T-helper 1 cell treated with Interleukin-12 subunit alpha and Interleukin-12 subunit beta and Interleukin-4 antibody, amounts not matched to agents 30 μg/mL and 1 μg/mL, for 36 hours (primary cell): ENCODE measurements around the gene NMT2.

Experiments used
- H3K27ac Mint-ChIP-seq: one replicate; pipeline ENCODE4 v1.8.0; 2021; ENCODE audit warnings: mild to moderate bottlenecking, mixed read lengths
- H3K27me3 Mint-ChIP-seq: one replicate; pipeline ENCODE4 v1.8.0; 2021; ENCODE audit warnings: low read depth, mixed read lengths
- H3K36me3 Mint-ChIP-seq: one replicate; pipeline ENCODE4 v1.8.0; 2021; ENCODE audit warnings: low read depth, mixed read lengths
- H3K4me1 Mint-ChIP-seq: one replicate; pipeline ENCODE4 v1.8.0; 2021; ENCODE audit warnings: low read depth, mixed read lengths
- H3K4me3 Mint-ChIP-seq: one replicate; pipeline ENCODE4 v1.8.0; 2021; ENCODE audit warnings: mild to moderate bottlenecking, moderate library complexity, mixed read lengths
- H3K9me3 Mint-ChIP-seq: one replicate; pipeline ENCODE4 v1.8.0; 2021; ENCODE audit warnings: mixed read lengths

NMT2 gene

GRCh38 chr10:15068802-15069201, 99.7 kb downstream of the NMT2 start:
- Mint-ChIP-seq H3K36me3 (no peaks in the 10 kb centered on the region), H3K27me3 (no peaks in the 10 kb centered on the region), H3K4me3 (no peak overlapping the region), H3K4me1 (no peaks in the 10 kb centered on the region), H3K9me3 (no peaks in the 10 kb centered on the region), H3K27ac (no peak overlapping the region)

DNA sequence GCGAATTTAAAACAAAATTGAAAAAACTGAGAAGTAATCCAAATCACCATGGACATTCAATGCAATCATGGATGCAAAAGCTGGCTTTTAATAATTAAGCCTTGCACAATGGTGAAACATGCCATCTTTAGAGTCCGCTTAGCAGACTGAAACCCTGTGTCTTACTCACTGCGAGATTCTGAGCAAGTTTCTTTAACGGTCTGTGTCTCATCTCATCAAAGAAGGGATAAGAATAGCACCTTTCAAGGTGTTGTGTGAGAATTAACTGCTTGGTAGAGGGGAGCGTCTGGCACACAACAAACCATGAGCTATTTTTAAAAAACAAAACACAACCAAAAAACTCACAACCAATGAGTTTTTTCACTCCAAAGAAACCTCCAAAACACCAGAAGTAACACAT, 101.3 kb downstream of the NMT2 start:
- H3K4me1 Mint-ChIP-seq = no peaks in the 10 kb centered on the region
- H3K27me3 Mint-ChIP-seq = no peaks in the 10 kb centered on the region
- no peaks in the 10 kb centered on the region for H3K9me3 Mint-ChIP-seq
- no peak overlapping the region for H3K4me3 Mint-ChIP-seq
- no peak overlapping the region for H3K27ac Mint-ChIP-seq
- H3K36me3 Mint-ChIP-seq = no peaks in the 10 kb centered on the region

DNA sequence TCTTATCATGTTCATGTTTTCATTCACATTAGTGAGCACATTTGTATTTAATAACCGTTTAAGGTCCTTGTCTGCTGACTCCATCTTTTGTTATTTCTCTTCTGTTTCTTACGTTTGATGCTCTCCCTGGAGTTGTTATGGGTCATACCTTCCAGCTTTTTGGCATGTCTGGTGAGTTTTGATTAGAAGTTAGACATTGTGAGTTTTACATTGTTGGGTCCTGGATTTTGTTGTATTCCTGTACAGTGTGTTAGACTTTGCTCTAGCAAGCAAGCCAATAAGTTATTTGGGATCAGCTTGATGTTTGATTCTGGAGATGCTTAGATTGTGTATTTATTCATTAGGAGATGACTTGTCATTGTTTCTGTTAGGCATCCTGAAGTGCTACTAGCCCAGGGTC, 107.9 kb downstream of the NMT2 start:
- Mint-ChIP-seq H3K27ac (no peak overlapping the region), H3K36me3 (peaks cover 3% of the 10 kb centered on the region), H3K4me1 (no peaks in the 10 kb centered on the region), H3K4me3 (no peak overlapping the region), H3K27me3 (peaks cover 13% of the 10 kb centered on the region), H3K9me3 (peaks cover 10% of the 10 kb centered on the region)

GRCh38 chr10:15059914-15060313, 108.6 kb downstream of the NMT2 start:
- H3K9me3 Mint-ChIP-seq = peaks cover 10% of the 10 kb centered on the region
- H3K4me1 Mint-ChIP-seq = no peaks in the 10 kb centered on the region
- peaks cover 13% of the 10 kb centered on the region for H3K27me3 Mint-ChIP-seq
- H3K36me3 Mint-ChIP-seq = peaks cover 3% of the 10 kb centered on the region
- no peak overlapping the region for H3K4me3 Mint-ChIP-seq
- H3K27ac Mint-ChIP-seq = no peak overlapping the region

- H3K36me3 Mint-ChIP-seq = peaks cover 3% of the 10 kb centered on the region
- peaks cover 10% of the 10 kb centered on the region for H3K9me3 Mint-ChIP-seq
- no peak overlapping the region for H3K4me3 Mint-ChIP-seq
- H3K27me3 Mint-ChIP-seq = peaks cover 13% of the 10 kb centered on the region
- H3K27ac Mint-ChIP-seq = no peak overlapping the region
- no peaks in the 10 kb centered on the region for H3K4me1 Mint-ChIP-seq
Observed at GRCh38 chr10:15058689-15059088, 109.8 kb downstream of the NMT2 start.
